K562 (cell line): ENCODE results near the gene ZNF267. TPM values are rescaled to one million over a fixed set of nuclear protein-coding genes. Genes with fewer than 3 reads are reported as not detected.

ENCODE experiments used
- ATAC-seq: fragments of 200-7000 bp; cut with Tn5 transposase; 3 replicates; pipeline ENCODE4 v1.9.1; 2020; ENCODE audit warnings: moderate library complexity
- BruUV-seq: library from RNA; stranded (reverse); fragments of 400-500 nt; replicated peaks from 2 replicates; lab custom pipeline; 2021; lab: Mats Ljungman, UMichigan
- CTCF ChIA-PET: fragments of 300-600 bp; formaldehyde crosslinking; extraction: SDS; loops from one replicate; lab custom pipeline; 2021; ENCODE audit warnings: low intra/inter-chr PET ratio; lab: Yijun Ruan, JAX
- POLR2A ChIA-PET: fragments of 300-600, 350-650 bp; sonication (Branson Sonifier 250); formaldehyde crosslinking; extraction: SDS; loops from one replicate; lab custom pipeline; 2021; ENCODE audit warnings: antibody characterized with exemption, inconsistent platforms; lab: Yijun Ruan, JAX
- DNase-seq, 4 experiments: peaks; one replicate each; pipeline versions ENCODE4 v3.0.0 to v3.0.0-alpha.2; 2011 to 2018; ENCODE audit warnings: low spot score in 3 of 4, mixed read lengths in 3 of 4; ENCODE audit errors: extremely low read depth in 1 of 4
- FAIRE-seq: peaks from 2 replicates; lab custom pipeline; 2011; peaks lifted over from hg19 to GRCh38; lab: Jason Lieb, UNC
- H2AFZ ChIP-seq: 2 replicates; pipeline ENCODE4 v1.6.0; 2011; ENCODE audit warnings: low read depth, low read length, control low read depth, inconsistent platforms
- H3K27ac ChIP-seq: fragments of 200-600 bp; 3 replicates; pipeline ENCODE4 v1.8.0; 2011; ENCODE audit warnings: low read depth, mild to moderate bottlenecking, control low read depth, inconsistent platforms, low read length, moderate library complexity, mixed read lengths; ENCODE audit errors: extremely low read depth
- H3K27me3 ChIP-seq, 2 experiments: fragments of 300-600 bp in 1 of 2; 2 replicates in 1 of 2; 3 replicates in 1 of 2; pipeline versions ENCODE4 v1.6.0 to v1.8.0; 2011; ENCODE audit warnings: inconsistent platforms in 2 of 2, low read length in 2 of 2, mild to moderate bottlenecking in 1 of 2, mixed read lengths in 1 of 2, moderate library complexity in 1 of 2; ENCODE audit not compliant: control insufficient read depth in 2 of 2, insufficient read depth in 2 of 2
- H3K36me3 ChIP-seq: fragments of 300-600 bp; 3 replicates; pipeline ENCODE4 v1.8.0; 2011; ENCODE audit warnings: mild to moderate bottlenecking, low read length, inconsistent platforms; ENCODE audit not compliant: control insufficient read depth, insufficient read depth
- H3K4me1 ChIP-seq, 2 experiments: fragments of 200-600 bp in 1 of 2; replicated peaks in 1 of 2; 2 replicates in 1 of 2; 3 replicates in 1 of 2; pipeline versions ENCODE4 v1.5.1 to v1.8.0; 2011; ENCODE audit warnings: inconsistent platforms in 2 of 2, low read length in 2 of 2, mild to moderate bottlenecking in 1 of 2, mixed read lengths in 1 of 2, moderate library complexity in 1 of 2; ENCODE audit not compliant: control insufficient read depth in 2 of 2, insufficient read depth in 2 of 2
- H3K4me2 ChIP-seq: 2 replicates; pipeline ENCODE4 v1.6.1; 2011; ENCODE audit warnings: low read length, control low read depth, inconsistent platforms, mixed read lengths; ENCODE audit not compliant: insufficient read depth
- H3K4me3 ChIP-seq: fragments of 200-600 bp; sonication (generic), shearing (Covaris generic); 2 replicates; pipeline ENCODE4 v1.5.1; 2016; ENCODE audit warnings: control low read depth, inconsistent platforms
- H3K79me2 ChIP-seq: fragments of 200-600 bp; 3 replicates; pipeline ENCODE4 v1.8.0; 2011; ENCODE audit warnings: low read length, inconsistent platforms; ENCODE audit not compliant: control insufficient read depth, insufficient read depth
- H3K9ac ChIP-seq, 2 experiments: 2 replicates each; pipeline versions ENCODE4 v1.6.0 to v1.6.1; 2011; ENCODE audit warnings: low read depth in 2 of 2, low read length in 2 of 2, control low read depth in 1 of 2, inconsistent platforms in 1 of 2, mild to moderate bottlenecking in 1 of 2, mixed read lengths in 1 of 2; ENCODE audit not compliant: insufficient read depth in 1 of 2
- H3K9me1 ChIP-seq: one replicate; pipeline ENCODE4 v1.6.0; 2011; ENCODE audit warnings: inconsistent platforms, mild to moderate bottlenecking, low read length, moderate library complexity; ENCODE audit not compliant: control insufficient read depth, insufficient read depth
- H3K9me3 ChIP-seq: replicated peaks from 2 replicates; pipeline ENCODE4 v1.5.1; 2011; ENCODE audit warnings: low read depth, low read length, inconsistent platforms; ENCODE audit not compliant: control insufficient read depth, insufficient read depth
- H4K20me1 ChIP-seq: replicated peaks from 2 replicates; pipeline ENCODE4 v1.6.1; 2011; ENCODE audit warnings: low read length, inconsistent platforms, mixed read lengths; ENCODE audit not compliant: control insufficient read depth, insufficient read depth
- FOSL1 ChIP-seq: fragments of 200-800 bp; sonication (Bioruptor generic); conservative IDR thresholded peaks from 2 replicates; pipeline ENCODE4 v1.6.1; 2016; ENCODE audit warnings: missing genetic modification characterization, missing compliant biosample characterization
- MAX ChIP-seq: sonication (generic); formaldehyde crosslinking; IDR thresholded peaks from 2 replicates; pipeline ENCODE4 v1.9.0; 2022; ENCODE audit warnings: mild to moderate bottlenecking, missing genetic modification reagents
- MTA3 ChIP-seq: fragments of 450-650 bp; formaldehyde crosslinking; IDR thresholded peaks from 2 replicates; pipeline ENCODE4 v1.6.1; 2017; ENCODE audit warnings: mild to moderate bottlenecking, borderline replicate concordance
- ZNF140 ChIP-seq: fragments of 250-450 bp; sonication (Bioruptor Pico); IDR thresholded peaks from 2 replicates; pipeline ENCODE4 v1.8.0; 2021; ENCODE audit warnings: moderate library complexity, mild to moderate bottlenecking, inconsistent platforms
- WGBS: fragments of 100-300 bp; shearing (Covaris generic); methylation state at CpG from one replicate; pipeline ENCODE4 v1.1.6; 2016; ENCODE audit warnings: low coverage, mixed read lengths; ENCODE audit not compliant: insufficient coverage; ENCODE audit errors: missing lambda C conversion rate; 5-methylcytosine and 5-hydroxymethylcytosine counted together
- in situ Hi-C: fragments of 300-500 bp; cut with MboI; formaldehyde crosslinking; loops from 4 replicates; pipeline ENCODE4 v1.15.0; 2018; ENCODE audit warnings: inconsistent platforms, mixed read lengths
- intact Hi-C: fragments of 100-400 bp; cut with micrococcal nuclease; formaldehyde crosslinking; loops from 2 replicates; pipeline ENCODE4 v1.14.2; 2022
- polyA plus RNA-seq, 8 experiments: library from polyadenylated mRNA; depleted of rRNA in 4 of 8; stranded (reverse) in 5 of 8; unstranded in 3 of 8; fragments of >200 nt; fragmentation: Nextera tagmentation in 2 of 8; fragmentation: Illumina TruSeq in 1 of 8; extraction: Ambion mirVana in 2 of 8; extraction: Trizol in 1 of 8; gene quantifications; 2 replicates each; pipeline versions ENCODE4 v1.2.1 to v1.2.3, GENCODE V29; 2011 to 2014; ENCODE audit warnings: inconsistent platforms in 1 of 8, missing spikeins in 1 of 8
- total RNA-seq, 7 experiments: library from RNA; depleted of rRNA in 6 of 7; stranded (reverse); fragments of >200 nt in 6 of 7; fragmentation: Illumina TruSeq in 2 of 7; extraction: Trizol in 2 of 7; gene quantifications; 2 replicates each; pipeline versions ENCODE4 v1.2.1 to v1.2.3, GENCODE V29; 2011 to 2021; ENCODE audit warnings: low replicate concordance in 1 of 7

Gene ZNF267
- total and polyA plus RNA-seq, 9 of the 15 experiments (the other 6 are each of a cell fraction or from before 2014, with no cell fraction given), result 14.6 to 38.8 (median 21.5) TPM

GRCh38 chr16:31877876-31878642, 4.5 kb downstream of the ZNF267 start:
- Histone ChIP-seq H3K9me3 (peaks cover 16% of the 10 kb centered on the region), H4K20me1 (peaks cover 27% of the 10 kb centered on the region), H3K36me3 (peaks cover 78% of the 10 kb centered on the region), H3K4me2 (peak overlapping the region; percentile 16; the same call in 1 of the 2 replicates), H2AFZ (no peak overlapping the region), H3K27me3 (no peaks in the 10 kb centered on the region), H3K79me2 (peaks cover 95% of the 10 kb centered on the region), H3K4me3 (no peak overlapping the region), H3K27ac (peak overlapping the region; percentile 94), H3K9me1 (no peaks in the 10 kb centered on the region), H3K4me1 (peaks cover 13 to 68% of the 10 kb centered on the region in 2 experiments), H3K9ac (peak overlapping the region in 1 of 2 experiments; percentile 47; a peak in 1 of 4 replicates)
- intact Hi-C loops, result loop anchor here (5.0 to 10.0 kb wide), 2 partner anchors 176 to 493 kb away; no protein-coding TSS in a partner anchor
- no peak for DNase-seq
- TF ChIP-seq FOSL1 (peak; percentile 11; the same call in 1 of the 2 replicates), ZNF140 (CRISPR knock-in tag) (no peak), MAX (CRISPR knock-in tag) (no peak), MTA3 (no peak)
- 79% methylated on average over 9 of the region's 9 CpGs for WGBS
- no peak for ATAC-seq
- in situ Hi-C loops, result no loop called here
- POLR2A ChIA-PET, result interaction anchor here (1.3 kb wide), 1 partner anchor 698 kb away, joined by 3 read pairs; the partner anchor contains the start of gene FUS
- no peak for FAIRE-seq
- CTCF ChIA-PET, result no interaction called here
- BruUV-seq, result no TSS peak
